HG03354 (cell line): ENCODE measurements around the gene FOXJ3.

Experiments used
- ATAC-seq: cut with Tn5 transposase; IDR thresholded peaks from one replicate; pipeline ENCODE4 v1.9.1; 2021; ENCODE audit warnings: mild to moderate bottlenecking; ENCODE audit not compliant: unreplicated experiment, poor library complexity, severe bottlenecking

FOXJ3 gene

DNA sequence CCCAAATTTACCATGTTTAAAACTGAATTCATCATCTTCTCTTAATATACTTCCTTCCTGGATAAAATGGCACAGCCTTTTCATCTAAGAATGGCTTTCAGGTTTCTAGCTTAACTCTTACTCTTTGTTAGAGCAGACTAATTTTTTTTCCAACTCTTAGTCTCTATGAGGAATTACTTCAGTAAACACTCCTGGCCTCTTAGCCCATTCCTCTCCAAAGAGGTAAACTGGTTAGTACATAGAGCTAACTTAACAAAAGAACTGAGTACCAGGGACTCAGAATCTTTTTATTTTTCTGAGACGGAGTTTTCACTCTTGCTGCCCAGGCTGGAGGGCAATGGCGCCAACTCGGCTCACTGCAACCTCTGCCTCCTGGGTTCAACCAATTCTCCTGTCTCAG lies 21.1 kb downstream of the FOXJ3 start:
- ATAC-seq = no peak

DNA sequence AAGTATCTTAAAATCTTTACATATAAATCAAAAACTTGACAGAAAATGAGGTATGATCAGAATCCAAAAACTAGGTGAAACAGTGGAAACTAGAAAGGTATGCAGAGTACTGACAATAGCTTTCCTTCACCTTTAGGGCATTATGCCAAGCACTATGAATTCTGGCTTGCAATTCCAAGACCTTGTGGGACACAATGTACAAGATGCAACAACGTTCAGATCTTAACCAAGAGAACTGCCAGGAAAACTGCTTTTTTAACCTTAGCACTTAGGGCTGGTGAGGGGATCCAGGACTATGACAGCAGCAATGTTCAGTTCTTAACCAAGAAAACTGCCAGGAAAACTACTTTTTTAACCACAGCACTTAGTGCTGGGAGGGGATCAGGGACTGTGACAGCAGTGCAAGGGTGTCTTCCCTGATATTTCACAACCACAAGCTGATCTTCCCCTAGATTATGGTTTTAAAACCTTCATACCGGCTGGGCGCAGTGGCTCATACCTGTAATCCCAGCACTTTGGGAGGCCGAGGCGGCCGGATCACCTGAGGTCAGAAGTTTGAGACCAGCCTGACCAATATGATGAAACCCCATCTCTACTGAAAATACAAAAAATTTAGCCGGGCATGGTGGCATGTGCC lies 22.3 kb downstream of the FOXJ3 start:
- no peak for ATAC-seq

DNA sequence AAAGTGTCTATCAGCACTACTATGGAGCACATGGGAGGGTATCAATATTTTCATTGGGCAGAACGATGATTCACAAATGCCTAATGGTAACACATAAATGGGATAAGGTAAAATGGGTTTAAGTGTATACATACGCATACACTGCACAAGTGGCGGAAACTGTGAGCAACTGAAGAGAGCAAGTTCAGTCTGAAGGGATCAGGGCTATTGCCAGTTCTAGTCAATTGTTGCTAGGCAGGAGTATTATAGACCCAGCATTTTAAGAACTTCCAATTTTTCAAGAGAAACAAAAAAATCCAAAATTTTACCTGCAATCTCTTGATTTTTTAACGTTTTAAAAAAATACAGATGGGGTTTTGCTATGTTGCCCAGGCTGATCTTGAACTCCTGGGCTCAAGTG lies 23.1 kb downstream of the FOXJ3 start:
- ATAC-seq = no peak

DNA sequence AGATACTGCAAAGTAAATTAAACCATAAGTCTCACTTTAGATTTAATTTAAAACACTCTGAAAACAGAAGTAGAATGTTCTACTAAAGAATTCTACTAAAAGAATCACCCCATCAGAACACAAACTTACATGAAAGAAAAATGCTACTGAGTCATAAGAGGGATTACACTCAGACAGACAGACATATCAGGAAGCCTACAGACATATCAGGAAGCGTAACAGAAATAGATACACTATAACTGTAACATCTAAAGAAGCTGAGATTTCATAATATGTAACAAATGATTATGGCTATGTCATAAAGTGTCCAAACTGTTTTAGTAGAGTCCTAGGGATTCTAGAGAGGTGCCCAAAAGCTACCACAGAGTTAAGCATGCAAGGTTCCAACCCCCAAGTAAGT lies 23.9 kb downstream of the FOXJ3 start:
- no peak for ATAC-seq

DNA sequence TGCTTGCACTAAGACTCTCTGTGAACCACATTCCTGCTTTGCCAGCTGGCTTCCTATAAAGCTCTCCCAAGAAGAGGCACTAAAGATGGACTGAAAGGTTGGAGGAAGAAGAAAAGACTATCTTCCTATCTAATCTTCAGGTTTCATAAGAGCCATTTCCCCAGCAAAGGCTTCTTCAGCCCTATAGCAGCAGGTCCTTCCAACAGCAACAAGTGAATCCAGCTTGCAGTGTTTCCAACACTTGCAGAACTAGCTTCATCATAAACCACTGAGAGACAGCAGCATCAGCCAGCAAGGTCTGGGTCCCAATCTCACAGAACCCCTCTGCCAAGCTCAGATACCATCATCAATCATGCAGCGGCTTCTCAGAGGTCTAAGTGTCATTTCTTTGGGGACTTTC lies 28.1 kb downstream of the FOXJ3 start:
- no peak for ATAC-seq

DNA sequence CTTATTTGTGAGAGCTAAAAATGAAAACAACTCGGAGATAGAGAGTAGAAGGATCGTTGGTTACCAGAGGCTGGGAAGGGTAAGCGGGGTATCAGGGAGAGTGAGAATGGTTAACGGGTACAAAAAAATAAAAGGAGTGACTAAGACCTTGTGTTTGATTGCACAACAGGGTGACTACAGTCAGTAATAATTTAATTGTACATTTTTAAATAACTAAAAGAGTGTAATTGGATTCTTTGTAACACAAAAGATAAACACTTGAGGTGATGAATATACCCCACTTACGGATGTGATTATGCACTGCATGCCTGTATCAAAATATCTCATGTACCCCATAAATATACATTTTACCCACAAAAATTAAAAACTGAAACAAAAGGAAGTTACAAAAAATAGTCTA lies 29.4 kb downstream of the FOXJ3 start:
- ATAC-seq = no peak

DNA sequence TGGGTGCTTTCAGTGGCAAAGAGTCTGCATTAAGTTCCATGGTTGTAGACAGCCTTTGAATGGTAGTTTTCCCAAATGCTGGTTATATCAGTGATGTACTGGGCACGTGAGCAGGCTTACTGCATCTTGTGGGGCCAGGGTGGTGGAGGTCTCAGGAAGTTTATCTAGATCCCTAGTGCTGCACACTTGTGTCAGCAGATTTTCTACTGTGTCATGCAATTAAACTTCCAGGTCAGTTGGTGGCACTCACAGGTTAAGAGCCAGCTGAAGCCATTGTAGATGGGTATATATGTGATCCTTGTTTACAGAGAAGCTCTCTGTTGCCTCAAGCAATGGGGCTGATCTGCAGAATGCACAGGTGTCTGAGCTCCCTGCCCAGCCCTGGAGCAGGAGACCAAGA lies 33.0 kb downstream of the FOXJ3 start:
- no peak for ATAC-seq

DNA sequence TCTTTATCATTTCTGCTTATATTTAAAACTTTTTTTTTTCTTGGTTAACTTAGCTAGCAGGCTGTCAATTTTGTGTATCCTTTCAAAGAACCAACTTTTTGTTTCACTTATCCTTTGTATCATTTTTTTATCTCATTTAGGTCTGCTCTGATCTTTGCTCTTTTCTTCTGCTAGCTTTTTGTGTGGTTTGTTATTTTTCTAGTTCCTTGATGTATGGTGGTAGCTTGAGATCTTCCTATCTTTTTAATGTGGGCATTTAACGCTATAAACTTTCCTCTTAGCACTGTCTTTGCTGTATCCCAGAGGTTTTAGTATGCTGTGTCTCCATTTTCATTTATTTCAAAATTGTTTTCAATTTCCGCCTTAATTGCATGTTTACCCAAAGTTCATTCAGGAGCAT lies 36.5 kb downstream of the FOXJ3 start:
- no peak for ATAC-seq

DNA sequence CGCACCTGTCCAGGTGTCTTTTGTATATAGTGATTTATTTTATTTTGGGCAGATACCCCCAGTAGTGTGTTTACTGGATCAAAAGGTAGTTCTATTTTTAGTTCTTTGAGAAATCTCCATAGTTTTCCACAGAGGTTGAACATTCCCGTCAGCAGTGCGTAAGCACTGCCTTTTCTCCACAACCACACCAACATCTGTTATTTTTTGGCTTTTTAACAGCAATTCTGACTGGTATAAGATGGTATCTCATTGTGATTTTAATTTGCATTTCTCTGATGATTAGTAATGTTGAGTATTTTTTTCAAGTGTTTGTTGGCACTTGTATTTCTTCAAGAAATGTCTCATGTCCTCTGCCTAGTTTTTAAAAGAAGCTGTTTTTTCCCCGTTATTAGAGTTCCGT lies 39.2 kb downstream of the FOXJ3 start:
- no peak for ATAC-seq

DNA sequence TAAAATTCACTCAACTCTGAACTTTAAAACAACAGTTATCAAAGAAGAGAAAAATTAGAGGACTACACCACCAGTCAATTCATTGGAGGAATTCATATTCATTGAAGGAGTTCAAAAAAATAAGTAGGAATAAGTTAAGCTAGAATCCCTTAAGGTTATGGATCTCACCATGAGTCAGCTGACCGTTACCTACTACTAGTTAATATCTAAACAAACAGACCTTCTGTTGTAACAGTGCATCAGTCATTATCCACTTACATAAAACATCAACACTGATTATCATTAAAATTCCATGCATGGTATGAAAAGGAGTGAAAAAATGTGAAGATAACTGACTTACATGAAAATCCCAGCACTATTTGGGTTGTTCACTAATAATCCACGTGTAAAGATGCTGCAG lies 44.9 kb downstream of the FOXJ3 start:
- no peak for ATAC-seq

DNA sequence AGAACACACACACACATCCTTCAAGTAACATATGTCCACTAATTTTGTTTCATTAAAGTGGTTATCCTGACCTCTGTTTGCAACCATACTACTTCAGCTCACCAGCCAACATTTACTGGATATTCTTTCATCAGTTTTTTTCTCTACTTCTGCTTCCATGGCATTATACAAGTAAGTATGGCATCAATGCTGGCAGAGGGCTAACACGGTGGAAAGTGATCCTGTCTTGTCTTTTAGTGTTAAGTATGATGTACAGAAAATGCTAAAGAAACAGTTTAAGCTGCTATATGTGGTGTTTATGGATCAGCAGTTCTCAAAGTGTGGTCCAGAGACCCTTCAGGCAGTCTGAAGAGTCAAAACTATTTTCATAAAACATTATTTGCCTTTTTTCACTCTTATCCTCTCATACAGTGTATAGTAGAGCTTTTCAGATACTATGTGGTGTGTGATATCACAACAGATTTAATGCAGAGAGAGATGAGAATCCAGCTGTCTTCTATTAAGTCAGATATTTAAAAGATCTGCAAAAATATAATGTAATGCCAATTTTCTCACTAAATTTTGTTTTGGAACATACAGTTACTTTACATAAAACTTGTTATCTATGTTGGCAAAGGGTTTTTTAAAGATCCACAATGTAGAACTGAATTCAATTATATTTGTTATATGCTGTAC lies 46.6 kb downstream of the FOXJ3 start:
- no peak for ATAC-seq

DNA sequence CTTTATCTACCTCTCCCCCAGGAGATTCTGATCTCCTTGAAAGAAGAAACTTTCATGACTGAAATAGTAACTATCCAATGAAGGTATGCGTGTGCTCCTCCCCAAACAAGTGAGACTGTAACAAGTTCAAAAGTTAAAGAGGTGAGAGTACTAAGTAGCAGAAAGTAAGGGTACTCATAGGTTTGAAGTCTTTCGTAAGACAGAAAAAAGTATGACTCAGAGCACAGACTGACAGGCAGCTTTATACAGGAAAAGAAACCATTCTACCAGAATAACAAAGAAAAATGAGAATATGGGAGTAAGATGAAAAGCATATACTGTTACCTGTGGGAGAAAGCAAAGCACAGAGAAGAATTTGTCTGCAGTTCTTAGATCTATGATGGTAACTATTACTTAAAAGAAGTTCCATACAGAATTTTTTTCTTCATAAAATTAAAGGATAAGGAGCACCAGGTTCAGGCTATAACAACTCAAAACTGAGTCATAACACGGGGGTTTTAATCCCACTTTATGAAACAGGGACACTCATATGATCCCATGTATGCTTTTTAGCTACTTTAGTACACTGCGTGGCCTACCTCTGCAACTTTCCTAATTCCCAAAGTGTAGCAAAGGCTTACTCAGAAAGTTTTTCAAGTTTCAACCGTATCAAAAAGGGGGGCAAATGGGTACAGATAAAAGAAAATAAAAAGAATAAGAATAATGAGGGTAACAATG lies 52.0 kb downstream of the FOXJ3 start:
- ATAC-seq = no peak

DNA sequence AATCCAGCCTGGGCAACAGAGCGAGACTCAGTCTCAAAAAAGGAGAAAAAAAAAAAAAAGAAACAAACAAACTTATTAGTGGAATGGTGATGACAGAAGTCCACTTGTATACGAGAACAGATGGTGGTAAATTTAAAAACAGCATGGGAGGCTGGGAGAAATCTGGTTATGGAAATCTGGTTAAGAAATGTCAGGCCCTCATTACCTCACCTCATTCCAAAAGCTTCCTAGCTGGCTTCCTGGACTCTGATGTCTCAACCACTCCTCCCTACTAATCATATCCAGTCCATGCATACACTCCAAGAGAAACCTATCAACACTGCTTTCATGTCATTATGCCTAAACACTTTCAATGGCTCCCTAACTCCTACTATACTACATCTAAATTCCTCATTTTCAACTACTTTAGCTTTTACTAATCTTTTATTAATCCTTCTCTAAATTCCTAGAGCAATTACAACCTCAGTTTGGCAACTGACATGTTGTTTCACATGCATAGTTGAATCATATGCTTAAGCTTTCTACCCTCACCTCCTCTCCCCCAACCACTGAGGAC lies 52.9 kb downstream of the FOXJ3 start:
- ATAC-seq = no peak

DNA sequence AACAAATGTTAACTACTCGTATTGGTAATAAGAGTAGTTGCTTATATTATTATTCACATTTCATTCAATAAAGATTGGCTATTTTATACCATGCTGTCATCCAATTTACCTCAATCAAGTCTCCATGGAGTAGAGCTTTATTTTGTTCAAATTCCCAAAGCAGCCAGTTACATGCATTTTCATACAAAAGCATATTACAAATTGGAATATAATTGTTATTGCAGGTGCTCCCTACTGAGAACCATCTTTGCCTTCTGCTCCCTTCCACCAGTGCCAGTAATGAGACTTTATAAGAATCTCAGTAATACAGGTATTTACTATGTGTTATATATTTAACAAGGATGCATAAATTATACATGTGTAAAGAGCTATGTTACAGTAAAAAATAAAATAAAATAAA lies 54.2 kb downstream of the FOXJ3 start:
- no peak for ATAC-seq

DNA sequence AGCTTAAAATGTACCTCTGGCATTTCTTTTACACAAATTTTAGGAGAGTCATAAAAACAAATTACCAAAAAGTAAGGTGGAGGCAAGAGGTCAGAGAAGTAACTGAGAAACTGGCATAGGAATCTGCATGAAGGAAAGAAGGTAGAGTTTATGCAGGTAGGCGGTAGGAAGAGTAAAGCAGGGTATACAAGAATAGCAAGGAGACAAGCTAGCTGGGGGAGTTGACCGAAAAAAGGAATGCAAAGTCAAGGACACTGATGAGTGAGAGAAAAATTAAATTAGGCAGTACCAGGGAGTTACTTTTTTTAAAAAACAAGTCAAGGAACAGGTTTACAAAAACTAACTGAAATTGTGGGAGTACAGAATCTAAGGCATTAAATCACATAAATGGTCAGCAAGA lies 56.0 kb downstream of the FOXJ3 start:
- ATAC-seq = no peak

DNA sequence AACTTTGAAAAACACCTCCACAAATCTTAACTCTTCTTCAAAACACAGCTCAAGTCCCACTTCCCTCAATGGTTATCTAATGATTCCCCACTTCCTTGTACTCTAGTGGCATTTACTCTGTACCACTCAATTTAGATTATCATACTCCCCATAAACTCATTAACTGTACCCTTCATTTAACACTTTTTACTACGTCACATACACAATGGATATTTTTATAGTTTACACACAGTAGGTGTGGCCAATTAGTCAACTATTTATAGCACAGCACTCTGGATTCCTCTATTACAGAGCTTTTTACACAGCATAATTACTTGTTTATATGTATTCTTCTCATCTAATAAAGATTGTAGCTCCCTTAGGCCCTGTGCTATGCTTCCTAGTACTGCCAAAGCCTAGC lies 62.1 kb downstream of the FOXJ3 start:
- ATAC-seq = no peak

DNA sequence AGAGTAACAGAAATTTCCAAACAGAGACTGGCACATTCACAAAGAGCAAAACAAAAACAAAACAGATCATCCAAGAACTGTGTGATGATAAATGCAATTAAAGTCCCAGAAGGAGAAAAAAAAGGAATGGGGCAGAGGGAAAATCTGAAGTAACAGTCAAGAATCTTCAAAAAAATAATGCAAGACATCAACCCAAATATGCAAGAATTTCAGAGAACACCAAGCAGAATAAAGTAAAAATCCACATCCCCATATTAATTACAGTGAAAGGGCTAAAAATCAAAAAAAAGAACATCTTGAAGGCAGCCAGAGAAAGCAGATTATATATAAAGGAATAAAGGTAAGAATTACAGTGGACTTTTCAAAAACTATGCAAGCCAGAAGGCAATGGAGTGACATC lies 67.1 kb downstream of the FOXJ3 start:
- ATAC-seq = no peak

DNA sequence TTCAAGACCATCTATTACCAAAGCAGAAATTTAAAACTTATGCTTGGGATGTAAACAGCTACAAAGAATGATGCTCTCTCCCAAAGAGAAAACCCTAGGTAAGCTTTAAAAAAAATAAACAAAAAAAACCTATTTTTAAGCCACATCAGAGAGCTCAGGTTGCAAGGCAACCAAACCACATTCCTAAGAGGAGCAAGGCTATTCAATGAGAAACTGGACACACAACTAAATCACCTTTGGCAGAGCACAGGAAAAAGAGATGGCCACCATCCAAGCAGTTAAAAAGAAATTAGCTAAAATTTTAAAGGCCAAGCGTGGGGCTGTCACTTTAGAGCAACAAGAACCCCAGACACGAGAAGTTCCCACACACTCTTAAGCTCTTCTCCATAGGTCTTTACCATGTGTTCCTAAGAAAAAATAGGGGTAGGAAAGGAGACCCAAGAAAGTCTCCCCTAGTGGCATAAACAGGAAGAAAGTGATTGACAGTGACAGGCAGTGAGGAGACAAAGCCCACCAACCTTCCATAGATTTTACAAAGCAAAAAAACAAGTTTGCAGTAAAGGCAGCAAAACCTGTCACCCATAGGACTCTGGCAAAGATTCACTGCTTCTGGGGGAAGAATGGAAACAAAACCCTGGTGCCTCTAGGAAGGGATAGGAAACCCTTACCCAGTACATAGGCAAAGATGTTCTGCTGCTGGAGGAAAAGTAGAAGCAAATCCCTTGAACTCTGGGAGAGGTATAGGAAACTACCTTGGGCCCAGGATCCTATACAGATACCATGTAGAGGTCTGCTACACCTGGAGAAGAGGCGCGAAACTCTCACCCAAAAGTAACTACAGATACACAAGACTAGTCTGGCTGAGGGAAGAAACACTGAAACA lies 68.5 kb downstream of the FOXJ3 start:
- ATAC-seq = no peak

DNA sequence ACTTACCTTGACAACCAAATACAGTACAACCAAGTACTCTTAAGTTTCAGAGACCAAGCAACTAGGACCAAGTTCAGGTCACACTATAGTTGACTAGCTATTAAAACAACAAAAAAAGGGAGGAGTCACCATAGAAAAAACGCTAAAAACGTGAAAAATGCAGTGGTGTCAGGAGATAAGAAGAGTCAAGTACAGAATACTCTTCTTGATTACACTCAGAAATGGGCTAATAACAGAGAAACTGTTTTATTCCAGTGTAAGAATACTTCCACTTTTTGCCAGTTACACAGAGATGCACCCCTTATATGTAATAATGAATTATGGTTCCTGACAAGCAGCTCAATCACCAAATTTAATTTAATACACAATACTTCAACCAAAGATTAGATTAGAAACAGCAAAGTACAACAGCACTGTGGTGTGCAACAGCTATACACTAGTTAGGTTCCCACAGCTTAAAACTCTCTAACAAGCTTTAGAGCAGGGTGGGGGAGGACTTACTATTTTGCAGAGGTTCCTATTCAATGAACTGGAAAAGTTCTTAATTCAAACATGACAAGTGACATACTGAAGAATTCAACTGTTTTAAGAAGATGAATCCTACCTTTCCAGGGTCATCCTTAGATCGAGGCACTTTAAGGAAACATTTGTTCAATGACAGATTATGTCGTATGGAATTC lies 70.4 kb downstream of the FOXJ3 start:
- ATAC-seq = no peak

DNA sequence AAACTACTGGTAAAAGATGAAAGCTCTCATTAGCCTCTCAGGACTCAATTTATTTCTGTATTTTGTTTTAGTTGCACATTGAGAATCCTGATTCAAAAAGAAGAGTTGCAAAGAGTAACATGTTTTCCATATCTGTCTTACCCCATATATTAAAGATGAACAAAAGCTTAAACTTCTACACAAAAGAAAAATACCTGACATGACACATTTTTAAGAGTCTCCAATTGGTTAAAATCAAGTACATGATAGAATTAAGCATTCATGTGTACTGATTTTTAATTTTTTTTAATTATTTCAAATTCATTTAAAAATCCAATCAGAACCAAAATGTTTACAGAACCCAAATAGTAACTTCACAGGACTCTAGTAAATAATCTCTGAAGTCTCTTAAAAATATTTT lies 72.0 kb downstream of the FOXJ3 start:
- ATAC-seq = no peak
